ENCODE results near the gene GPX5.

DNA sequence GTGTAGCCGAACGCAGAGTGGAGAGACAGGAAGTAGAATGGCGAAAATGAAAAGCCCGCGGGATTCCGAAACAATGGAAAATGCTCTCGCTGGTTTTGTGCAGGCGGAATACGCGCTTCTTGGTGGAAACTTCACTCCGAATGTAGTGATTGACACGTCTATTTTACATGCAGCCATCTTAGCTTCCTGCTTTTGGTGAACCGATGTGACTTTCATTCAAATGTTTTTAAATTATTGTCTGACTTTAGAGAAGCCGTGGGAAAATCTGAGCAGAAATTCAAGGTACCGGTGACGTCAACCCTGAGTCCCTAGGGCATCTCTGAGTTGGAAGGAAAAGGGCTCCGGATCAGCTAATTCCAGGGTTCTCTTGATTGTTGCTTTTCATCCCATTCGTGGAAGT, 11.4 kb downstream of the GPX5 start:
- TF ChIP-seq, protein P1, sequence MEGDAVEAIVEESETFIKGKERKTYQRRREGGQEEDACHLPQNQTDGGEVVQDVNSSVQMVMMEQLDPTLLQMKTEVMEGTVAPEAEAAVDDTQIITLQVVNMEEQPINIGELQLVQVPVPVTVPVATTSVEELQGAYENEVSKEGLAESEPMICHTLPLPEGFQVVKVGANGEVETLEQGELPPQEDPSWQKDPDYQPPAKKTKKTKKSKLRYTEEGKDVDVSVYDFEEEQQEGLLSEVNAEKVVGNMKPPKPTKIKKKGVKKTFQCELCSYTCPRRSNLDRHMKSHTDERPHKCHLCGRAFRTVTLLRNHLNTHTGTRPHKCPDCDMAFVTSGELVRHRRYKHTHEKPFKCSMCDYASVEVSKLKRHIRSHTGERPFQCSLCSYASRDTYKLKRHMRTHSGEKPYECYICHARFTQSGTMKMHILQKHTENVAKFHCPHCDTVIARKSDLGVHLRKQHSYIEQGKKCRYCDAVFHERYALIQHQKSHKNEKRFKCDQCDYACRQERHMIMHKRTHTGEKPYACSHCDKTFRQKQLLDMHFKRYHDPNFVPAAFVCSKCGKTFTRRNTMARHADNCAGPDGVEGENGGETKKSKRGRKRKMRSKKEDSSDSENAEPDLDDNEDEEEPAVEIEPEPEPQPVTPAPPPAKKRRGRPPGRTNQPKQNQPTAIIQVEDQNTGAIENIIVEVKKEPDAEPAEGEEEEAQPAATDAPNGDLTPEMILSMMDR (IDR thresholded peaks at IDR 0.05 in 4 of 5, conservative IDR thresholded peaks at IDR 0.05 in 1 of 5): no peak
- TF ChIP-seq POLR2A (IDR thresholded peaks at IDR 0.05): no peak
